HG03565 (cell line): ENCODE results near the gene SLC4A9.

Source experiments
- ATAC-seq: cut with Tn5 transposase; IDR thresholded peaks from one replicate; pipeline ENCODE4 v1.9.1; 2021; ENCODE audit warnings: mild to moderate bottlenecking, moderate library complexity; ENCODE audit not compliant: unreplicated experiment

The SLC4A9 gene, protein sequence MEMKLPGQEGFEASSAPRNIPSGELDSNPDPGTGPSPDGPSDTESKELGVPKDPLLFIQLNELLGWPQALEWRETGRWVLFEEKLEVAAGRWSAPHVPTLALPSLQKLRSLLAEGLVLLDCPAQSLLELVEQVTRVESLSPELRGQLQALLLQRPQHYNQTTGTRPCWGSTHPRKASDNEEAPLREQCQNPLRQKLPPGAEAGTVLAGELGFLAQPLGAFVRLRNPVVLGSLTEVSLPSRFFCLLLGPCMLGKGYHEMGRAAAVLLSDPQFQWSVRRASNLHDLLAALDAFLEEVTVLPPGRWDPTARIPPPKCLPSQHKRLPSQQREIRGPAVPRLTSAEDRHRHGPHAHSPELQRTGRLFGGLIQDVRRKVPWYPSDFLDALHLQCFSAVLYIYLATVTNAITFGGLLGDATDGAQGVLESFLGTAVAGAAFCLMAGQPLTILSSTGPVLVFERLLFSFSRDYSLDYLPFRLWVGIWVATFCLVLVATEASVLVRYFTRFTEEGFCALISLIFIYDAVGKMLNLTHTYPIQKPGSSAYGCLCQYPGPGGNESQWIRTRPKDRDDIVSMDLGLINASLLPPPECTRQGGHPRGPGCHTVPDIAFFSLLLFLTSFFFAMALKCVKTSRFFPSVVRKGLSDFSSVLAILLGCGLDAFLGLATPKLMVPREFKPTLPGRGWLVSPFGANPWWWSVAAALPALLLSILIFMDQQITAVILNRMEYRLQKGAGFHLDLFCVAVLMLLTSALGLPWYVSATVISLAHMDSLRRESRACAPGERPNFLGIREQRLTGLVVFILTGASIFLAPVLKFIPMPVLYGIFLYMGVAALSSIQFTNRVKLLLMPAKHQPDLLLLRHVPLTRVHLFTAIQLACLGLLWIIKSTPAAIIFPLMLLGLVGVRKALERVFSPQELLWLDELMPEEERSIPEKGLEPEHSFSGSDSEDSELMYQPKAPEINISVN

DNA sequence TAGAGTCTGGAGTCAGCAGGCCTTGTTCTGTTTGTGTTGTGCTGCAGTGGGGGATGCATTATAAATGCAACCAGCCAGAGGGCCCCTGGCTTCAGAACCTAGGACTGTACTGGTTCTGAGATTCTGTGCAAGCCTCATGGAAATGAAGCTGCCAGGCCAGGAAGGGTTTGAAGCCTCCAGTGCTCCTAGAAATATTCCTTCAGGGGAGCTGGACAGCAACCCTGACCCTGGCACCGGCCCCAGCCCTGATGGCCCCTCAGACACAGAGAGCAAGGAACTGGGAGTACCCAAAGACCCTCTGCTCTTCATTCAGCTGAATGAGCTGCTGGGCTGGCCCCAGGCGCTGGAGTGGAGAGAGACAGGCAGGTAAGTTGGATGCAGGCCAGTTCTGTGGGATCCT is at the start of gene SLC4A9:
Gene SLC4A9 (plus strand): TSS at position 94 of the 400 bp plus-strand sequence. CDS start 43 bp downstream, at position 137.
- no peak for ATAC-seq

GRCh38 chr5:140310434-140310833 is 49.6 kb upstream of the SLC4A9 start:
- no peak for ATAC-seq

DNA sequence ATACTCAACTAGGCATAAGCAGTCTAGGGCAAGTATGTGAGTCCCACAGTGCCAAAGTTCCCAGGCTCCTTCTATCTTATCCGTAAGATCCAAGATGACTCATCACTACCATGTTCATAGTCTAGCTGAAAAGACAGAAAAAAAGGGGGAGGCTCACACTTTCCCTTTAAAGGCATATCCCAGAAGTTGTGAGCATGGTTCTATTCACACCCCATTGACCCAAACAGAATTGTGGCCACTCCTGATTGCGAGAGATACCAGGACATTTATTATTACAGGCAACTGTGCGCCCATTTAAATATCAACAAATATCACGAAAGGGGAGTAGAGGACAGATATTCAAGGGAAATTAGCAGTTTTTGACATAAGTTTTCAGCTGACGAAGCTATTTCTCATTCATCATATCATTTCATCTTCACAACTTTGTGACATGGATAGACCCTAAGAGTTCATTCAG is 49.0 kb upstream of the SLC4A9 start:
- no peak for ATAC-seq

DNA sequence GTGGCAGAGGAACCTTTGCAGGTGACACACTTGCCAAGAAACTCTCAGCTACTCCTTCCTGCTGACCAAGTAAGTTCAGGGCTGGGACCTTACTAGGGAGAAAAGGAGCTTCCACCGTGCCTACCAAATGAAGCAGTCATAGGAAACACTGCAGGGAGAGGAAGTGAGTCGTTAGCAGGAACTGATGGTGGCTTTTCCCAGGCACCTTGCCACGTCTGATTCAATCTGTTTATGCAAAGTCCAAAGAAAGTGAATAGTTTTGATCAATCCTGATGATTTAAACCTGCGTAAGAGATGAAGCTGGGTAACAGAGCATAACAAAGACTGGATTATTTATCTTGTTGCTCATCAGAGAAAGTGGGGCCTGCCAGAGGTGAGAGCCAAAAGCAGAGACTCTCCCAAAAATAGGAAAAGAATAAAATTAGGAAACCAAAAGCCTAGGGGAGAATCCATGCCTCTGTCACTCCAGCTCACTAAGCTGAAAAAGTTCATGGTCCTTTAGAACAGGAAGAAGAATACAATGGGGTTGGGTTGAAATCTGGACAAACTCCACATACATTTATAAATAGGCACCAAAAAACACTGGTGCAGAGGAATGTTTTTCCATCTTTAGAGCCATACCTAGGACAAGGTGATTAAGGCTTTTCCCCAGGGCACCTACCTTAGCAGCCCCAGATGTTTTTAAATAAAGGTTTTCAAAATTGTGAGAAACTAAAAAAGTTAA is 47.8 kb upstream of the SLC4A9 start:
- no peak for ATAC-seq

GRCh38 chr5:140312791-140313189 is 47.2 kb upstream of the SLC4A9 start:
- ATAC-seq, result no peak

DNA sequence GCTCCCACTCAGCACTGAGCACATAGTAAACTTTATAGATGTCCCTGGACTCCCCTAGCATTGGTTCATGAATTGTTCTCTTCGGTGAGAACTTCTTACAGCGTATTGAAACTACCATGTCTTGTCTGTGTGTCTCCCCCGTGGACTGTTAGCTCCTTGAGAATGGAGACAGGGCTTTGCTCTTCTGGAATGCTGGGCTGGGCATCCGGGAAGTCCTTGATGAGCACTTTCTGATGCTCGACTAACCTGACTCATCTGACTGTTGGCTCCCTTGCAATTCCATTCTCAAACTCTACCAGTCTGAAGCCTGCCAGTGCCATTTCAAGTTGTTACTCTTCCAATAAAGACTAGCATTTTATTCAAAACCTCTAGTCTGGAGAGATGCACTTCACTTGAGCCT is 42.1 kb upstream of the SLC4A9 start:
- no peak for ATAC-seq

GRCh38 chr5:140318792-140319191 is 41.2 kb upstream of the SLC4A9 start:
- no peak for ATAC-seq

DNA sequence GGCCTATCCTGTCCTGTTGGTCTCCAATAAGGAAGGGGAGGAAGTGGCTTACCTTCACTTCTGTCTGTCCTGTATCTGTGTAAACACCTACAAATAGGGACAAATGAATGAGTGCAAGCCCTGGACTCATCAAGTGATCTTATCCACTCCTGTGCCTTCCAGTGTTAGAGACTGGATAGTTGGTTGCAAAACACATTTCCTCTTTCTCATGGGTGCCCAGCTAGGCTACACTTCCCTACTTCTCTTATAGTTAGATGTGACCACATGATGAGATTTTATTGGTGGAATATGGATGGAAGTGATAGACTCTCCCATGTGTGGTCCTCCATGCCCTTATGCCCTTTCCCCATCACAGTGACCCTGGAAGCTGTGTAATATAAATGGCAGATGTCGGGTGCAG is 40.2 kb upstream of the SLC4A9 start:
- ATAC-seq, result no peak

- no peak for ATAC-seq
Measured at GRCh38 chr5:140321796-140322195, 38.2 kb upstream of the SLC4A9 start.

DNA sequence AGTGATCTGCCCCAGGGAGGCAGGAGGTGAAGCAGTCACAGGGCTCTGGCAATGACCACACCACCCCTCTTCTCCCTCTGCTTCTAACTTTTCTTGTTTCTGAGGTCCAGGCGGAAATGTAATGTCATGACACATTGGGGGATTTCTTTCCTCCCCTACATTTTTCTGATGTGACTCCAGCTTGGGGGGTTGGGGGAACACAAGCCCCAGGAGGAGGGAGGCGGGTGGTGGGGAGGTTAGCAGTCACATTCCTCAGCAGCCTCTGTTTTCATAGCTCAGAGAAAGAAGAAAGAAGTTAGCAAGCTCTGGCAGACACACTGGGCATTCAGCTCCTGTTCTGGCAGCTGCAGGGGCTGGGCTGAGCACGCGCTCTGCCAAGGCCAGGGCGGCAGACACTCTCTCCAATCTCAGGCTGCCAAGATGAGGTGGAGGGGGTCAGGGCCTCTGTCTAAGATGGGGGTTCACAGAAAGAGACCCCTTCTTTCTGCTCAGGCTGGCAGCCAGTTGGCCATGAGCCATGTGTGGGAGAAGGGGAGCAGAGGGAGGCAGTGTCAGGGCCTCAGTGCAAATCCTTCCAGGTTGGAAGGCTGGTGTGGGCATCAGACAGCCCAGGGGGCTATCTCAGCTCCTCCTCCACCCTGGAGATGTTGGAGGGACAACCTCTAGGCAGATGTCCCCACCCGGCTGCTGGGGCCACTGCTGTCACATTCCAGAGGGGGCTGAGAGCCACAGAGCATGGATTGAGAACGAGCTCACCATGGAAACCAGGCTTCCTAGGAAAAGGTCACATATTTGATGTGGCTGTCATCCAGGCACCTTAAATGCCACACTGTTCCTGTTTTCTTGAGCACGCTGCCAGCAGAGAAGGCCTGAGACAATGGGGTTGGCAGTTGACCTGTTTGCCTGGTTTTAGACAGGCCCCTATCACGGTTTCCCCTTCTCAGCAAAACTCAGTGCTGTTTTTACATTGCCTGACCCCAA is 37.0 kb upstream of the SLC4A9 start:
- no peak for ATAC-seq

- no peak for ATAC-seq
Measured at GRCh38 chr5:140324041-140324600, 35.9 kb upstream of the SLC4A9 start.

DNA sequence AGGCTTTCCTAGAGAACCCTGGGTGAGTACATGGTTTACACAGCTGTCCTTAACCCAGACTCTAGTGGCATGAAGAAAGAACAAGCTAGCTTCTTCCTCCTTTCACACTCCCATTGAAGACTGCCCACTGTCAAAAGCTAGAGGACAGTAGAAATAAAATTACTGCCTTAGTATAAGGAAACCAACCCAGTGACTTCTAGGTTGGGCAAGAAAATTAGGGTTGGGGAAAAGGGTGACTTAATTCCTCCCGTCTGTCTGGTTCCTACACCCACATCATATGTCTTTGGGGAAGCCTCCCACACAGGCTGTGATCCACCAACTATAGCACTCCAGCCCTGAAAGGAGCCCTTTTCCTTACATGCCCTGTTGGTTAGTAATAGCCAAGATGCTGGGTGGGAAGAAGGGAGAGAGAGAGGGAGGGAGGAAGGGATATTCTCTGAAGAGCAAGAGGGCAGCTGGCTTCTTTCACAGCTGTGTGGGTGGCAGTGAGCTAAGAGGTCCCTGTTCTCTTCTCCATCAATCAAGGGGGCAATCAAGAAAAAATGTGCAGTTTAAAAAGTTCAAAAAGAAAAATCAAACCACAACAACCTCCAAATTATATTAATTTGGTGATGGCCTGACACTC is 35.3 kb upstream of the SLC4A9 start:
- ATAC-seq, result no peak

GRCh38 chr5:140325486-140325885 is 34.5 kb upstream of the SLC4A9 start:
- ATAC-seq, result no peak

DNA sequence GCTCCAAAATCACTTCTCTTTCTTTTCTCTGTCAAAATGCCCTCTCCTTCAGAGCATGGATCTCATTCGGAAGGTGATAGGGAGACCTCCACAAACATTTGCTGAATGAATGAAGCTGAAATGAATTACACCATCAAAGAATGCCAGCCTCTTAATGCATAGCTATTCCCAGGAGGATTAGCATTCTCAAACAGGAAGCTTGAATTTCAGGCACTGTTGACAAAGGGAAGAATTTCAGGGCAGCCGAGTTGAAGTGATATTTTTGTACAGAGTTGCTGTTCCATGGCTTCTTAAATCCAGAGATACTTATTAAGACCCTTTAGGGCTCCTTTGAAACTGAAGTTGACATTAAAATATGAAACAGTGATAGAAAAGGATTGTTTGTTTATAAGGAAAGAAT is 32.4 kb upstream of the SLC4A9 start:
- no peak for ATAC-seq

- no peak for ATAC-seq
Measured at GRCh38 chr5:140328036-140328764, 31.8 kb upstream of the SLC4A9 start.

DNA sequence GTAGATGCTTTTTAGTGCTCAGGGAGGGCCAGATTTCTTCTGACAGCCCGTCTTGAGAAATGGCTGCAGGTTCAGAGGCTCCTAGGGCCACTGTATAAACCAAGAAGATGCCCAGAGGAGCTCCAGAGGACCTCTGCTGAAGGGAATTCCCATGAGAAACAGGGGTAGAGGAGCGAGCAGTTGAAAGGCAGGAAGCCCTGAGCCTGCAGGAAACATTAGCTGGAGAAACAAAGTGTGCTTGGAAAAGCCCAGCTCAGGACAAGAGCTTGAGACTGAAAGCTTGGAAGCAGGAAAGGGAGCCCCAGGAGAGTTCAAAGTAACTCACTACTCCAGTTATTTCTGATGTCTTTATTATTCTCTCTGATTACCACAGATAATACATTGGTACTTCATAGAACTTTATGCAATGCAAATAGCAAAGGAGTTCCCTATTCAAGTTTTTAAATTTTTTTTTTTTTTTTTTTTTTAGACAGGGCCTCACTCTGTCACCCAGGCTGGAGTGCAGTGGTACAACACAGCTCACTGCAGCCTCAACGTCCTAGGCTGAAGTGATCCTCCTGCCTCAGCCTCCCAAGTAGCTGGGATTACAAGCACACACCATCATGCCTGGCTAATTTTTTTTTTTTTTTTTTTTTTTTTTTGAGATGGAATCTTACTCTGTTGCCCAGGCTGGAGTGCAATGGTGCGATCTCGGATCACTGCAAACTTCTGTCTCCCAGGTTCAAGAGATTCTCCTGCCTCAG is 30.1 kb upstream of the SLC4A9 start:
- ATAC-seq, result no peak

- ATAC-seq, result no peak
Measured at GRCh38 chr5:140331638-140332037, 28.4 kb upstream of the SLC4A9 start.

- no peak for ATAC-seq
Measured at GRCh38 chr5:140336388-140336787, 23.6 kb upstream of the SLC4A9 start.
